Activated naive CD4-positive, alpha-beta T cell treated with anti-CD3 and anti-CD28 coated beads, Interleukin-2, amount 50 U/mL, for 24 hours (primary cell): ENCODE data around the gene RTL1.

ENCODE experiments used
- H3K27ac Mint-ChIP-seq: one replicate; pipeline ENCODE4 v1.8.0; 2021; ENCODE audit warnings: mild to moderate bottlenecking, mixed read lengths
- H3K27me3 Mint-ChIP-seq: one replicate; pipeline ENCODE4 v1.8.0; 2021; ENCODE audit warnings: mixed read lengths
- H3K36me3 Mint-ChIP-seq: one replicate; pipeline ENCODE4 v1.8.0; 2021; ENCODE audit warnings: mixed read lengths
- H3K4me1 Mint-ChIP-seq: one replicate; pipeline ENCODE4 v1.8.0; 2021; ENCODE audit warnings: mixed read lengths
- H3K4me3 Mint-ChIP-seq: one replicate; pipeline ENCODE4 v1.8.0; 2021; ENCODE audit warnings: mild to moderate bottlenecking, mixed read lengths
- H3K9me3 Mint-ChIP-seq: one replicate; pipeline ENCODE4 v1.8.0; 2021; ENCODE audit warnings: mixed read lengths

Gene RTL1

DNA sequence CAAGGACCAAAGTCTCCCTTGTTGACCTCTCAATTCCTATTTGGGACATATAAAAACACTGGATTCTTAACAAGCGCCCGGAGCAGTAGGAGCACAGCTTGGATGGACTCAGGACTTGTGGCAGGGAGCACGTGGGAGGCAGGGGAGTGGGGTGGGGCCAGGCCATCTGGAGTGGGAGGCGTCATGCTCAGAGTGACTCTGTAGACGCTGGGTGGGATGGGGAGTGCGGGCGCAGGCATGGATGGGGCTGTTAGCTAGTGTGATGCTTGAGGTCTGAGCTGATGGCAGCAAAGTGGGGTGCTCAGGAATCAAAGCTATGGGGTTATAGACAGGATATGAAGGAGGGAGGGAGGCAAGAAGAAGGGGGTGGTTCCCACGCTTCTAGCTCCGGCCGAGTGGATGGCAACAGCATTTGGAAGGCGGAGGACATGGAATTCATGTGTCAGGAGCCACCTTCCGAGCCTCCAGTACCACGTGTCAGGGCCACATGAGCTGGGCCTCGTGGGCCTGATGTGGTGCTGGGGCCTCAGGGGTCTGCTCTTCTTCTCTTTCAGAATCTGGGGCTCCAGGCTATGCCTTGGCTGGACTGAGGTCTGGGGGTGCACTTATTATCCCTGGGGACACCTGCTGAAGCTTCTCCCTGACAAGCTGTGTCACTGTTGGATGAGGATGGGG lies 51.4 kb downstream of the RTL1 start:
- Mint-ChIP-seq H3K27ac (no peak overlapping the region), H3K27me3 (no peaks in the 10 kb centered on the region), H3K9me3 (no peaks in the 10 kb centered on the region), H3K36me3 (no peaks in the 10 kb centered on the region), H3K4me3 (no peak overlapping the region), H3K4me1 (no peaks in the 10 kb centered on the region)

DNA sequence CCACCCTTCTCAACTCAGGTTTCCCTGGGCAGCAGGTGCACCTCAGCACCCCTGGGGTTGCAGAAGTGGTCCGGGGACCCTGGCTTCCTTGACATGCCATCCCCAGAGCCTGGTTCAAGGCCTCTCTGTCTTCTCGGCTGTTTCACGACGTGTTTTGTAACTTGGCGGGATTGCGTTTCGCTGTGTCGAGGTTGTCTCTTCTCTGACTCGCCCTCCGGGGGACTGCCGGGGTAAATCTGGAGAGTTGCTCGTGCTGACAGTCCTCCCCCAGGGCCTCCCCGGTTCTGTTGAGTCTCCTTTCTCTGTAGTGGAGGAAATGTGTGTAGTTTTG lies 52.0 kb downstream of the RTL1 start:
- no peaks in the 10 kb centered on the region for H3K36me3 Mint-ChIP-seq
- no peak overlapping the region for H3K4me3 Mint-ChIP-seq
- H3K4me1 Mint-ChIP-seq = no peaks in the 10 kb centered on the region
- no peak overlapping the region for H3K27ac Mint-ChIP-seq
- no peaks in the 10 kb centered on the region for H3K9me3 Mint-ChIP-seq
- H3K27me3 Mint-ChIP-seq = no peaks in the 10 kb centered on the region

DNA sequence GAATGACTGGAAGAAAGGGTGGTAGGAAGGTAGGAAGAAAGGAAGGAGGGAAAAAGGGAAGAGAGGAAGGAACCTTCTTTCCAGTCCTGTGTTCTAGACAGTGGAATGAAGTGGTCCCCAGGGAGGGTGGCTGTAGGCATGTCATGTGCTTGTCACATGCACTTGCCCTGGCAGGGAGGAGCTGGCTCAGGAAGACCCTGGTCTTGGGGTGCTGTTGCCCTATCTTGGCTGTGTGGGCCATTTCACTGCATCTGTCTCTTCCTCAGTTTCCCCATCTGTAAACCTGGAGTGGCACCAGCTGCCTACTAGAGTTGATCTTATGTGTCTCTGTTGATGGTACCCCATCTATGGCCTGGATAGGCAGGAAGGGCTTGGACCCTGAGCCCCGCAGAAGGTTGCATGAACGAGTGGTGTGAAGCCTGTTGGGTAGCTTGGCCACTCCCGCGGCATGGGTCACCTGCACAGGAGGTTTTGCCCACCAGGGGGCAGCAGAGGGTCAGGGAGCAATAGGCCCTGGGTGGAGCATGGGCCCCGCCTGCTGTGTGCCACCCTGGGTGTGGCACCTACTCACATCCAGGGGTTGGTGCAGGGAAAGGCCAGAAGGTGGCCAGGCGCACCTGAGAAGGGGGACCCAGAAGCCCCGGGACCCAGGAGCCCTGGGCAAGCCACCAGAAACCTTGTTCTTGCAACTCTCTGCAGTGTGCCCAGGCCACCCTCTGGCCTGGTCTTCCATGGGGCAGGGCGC lies 52.5 kb downstream of the RTL1 start:
- Mint-ChIP-seq H3K4me3 (no peak overlapping the region), H3K4me1 (no peaks in the 10 kb centered on the region), H3K27me3 (no peaks in the 10 kb centered on the region), H3K36me3 (no peaks in the 10 kb centered on the region), H3K9me3 (no peaks in the 10 kb centered on the region), H3K27ac (no peak overlapping the region)

DNA sequence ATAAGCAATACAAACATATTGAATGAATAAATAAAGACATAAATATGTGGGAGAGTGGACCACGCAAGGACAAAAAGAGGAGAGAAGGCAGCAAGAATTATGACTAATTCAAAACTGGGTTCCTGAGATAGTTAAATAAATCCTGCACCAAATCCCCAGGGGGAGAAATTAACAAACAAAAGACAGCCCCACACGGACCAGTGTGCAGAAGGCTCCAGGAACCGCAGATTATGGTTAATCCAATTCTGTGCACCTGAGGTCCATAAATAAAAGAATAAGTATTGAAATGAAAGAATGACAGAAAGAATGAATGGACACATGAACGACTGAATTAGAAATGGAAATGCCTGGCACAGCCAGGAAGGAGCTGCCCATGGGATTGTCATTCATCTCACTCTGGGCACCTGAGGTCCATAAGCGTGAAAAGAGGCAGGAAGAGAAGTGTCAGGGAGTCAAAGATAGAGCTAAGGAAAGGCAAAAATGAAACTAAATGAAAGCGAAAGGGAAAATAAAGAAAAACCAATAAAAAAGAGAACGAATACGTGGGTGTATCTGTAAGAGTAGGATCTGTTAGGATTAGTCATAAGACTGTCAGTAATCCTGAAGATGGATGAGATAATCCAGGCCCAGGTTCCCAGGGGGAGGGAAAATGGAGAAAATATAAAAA lies 54.3 kb downstream of the RTL1 start:
- no peaks in the 10 kb centered on the region for H3K36me3 Mint-ChIP-seq
- H3K27ac Mint-ChIP-seq = no peak overlapping the region
- no peaks in the 10 kb centered on the region for H3K4me1 Mint-ChIP-seq
- no peaks in the 10 kb centered on the region for H3K27me3 Mint-ChIP-seq
- no peaks in the 10 kb centered on the region for H3K9me3 Mint-ChIP-seq
- no peak overlapping the region for H3K4me3 Mint-ChIP-seq

DNA sequence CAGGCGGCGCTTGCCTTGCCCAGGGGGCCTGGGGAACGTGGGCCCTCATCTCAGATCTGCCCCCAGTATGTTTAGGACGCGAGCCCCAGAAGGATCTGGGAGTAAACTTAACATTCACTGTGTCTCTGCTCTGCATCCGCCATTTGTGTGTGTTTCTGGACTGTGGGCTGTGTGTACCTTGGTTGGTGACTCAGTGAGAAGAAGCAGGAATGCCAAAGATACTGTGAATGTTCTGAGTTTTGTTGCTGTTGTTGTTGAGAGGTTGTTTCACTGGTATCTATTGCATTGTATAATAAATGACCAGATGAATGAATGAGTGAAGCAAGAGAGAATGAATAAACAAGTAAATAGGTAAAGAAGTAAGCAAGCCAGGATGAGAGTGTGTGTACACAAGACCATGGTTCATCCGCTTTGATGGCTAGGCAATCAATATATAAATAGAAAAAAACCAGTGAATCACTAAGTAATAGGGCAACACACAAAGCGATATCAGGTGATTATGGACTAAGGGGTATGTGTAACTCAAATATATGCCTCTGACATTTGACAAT lies 57.1 kb downstream of the RTL1 start:
- Mint-ChIP-seq H3K27me3 (no peaks in the 10 kb centered on the region), H3K4me3 (no peak overlapping the region), H3K27ac (no peak overlapping the region), H3K9me3 (no peaks in the 10 kb centered on the region), H3K4me1 (no peaks in the 10 kb centered on the region), H3K36me3 (no peaks in the 10 kb centered on the region)

DNA sequence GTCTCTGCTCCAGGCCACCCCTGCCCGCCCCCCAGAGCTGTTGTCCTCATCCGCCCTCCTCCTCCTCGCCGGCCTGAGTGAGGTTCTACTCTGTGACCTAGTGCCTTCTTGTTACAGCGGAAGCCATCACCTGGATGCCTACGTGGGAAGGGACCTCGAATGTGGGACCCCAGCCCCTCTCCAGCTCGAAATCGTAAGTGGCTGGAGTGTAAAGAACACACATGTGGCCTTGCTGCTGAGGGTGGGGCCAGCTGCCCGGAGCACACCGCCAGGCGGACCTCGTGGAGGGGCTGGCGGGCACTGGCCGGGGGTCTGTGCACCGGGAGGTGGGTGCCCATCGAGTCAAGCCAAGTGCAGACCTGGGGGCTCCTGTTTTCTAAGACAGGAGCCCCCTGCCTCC lies 58.2 kb downstream of the RTL1 start:
- Mint-ChIP-seq H3K4me1 (no peaks in the 10 kb centered on the region), H3K36me3 (no peaks in the 10 kb centered on the region), H3K27ac (no peak overlapping the region), H3K4me3 (no peak overlapping the region), H3K27me3 (no peaks in the 10 kb centered on the region), H3K9me3 (no peaks in the 10 kb centered on the region)

DNA sequence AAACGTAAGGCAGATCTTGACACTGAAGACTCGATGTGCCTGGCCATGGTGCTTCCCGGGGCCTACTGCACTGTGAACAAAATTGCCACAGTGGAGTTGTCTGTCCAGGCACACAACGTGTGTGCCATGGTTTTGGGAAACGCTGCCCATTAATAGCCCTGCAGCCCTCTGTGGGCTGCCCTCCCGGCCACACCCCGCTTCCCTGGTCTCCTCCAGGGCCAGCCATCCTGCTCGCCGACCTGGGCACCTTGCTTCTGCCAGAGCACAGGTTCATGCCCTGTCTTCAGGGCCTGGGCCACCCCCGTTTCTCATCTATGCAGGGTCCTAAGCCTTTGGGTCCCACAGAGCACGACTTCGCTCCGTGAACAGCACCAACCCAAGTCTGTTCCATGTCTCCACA lies 58.7 kb downstream of the RTL1 start:
- Mint-ChIP-seq H3K4me1 (no peaks in the 10 kb centered on the region), H3K9me3 (no peaks in the 10 kb centered on the region), H3K27ac (no peak overlapping the region), H3K36me3 (no peaks in the 10 kb centered on the region), H3K4me3 (no peak overlapping the region), H3K27me3 (no peaks in the 10 kb centered on the region)

DNA sequence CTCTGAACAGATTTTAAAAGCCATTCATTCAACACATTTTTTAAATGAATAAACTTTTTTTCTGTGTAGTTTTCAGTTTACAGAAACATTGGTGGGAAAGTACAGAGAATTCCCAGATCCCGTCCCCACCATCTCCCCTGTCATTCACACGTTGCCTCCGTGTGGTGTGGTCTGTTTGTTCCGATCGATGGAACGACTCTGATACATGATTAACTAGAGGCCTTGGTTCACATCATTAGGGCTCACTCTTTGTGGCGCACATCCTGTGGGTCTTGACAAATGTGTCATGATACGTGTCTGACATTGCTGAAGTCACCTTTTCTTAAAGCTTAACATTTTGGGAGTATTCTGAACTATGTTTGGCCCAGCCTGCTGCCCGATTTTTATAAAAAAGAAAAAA lies 59.1 kb downstream of the RTL1 start:
- no peak overlapping the region for H3K27ac Mint-ChIP-seq
- H3K9me3 Mint-ChIP-seq = no peaks in the 10 kb centered on the region
- no peaks in the 10 kb centered on the region for H3K27me3 Mint-ChIP-seq
- H3K4me1 Mint-ChIP-seq = no peaks in the 10 kb centered on the region
- H3K36me3 Mint-ChIP-seq = no peaks in the 10 kb centered on the region
- H3K4me3 Mint-ChIP-seq = no peak overlapping the region

DNA sequence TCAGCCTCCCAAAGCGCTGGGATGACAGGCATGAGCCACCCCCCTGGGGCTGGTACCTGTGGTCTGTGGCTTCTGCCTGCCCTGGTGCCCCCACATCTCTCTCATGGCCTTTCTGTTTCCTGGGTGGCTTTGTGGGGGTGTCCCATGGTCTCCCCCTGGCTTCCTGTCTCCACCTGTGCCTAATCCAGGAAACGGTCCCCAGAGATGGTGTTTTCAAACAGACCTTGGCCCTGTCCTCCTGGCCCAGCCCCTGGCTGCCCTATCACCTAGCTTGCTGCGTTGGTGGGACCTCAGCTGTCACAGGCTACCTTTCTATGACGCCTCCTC lies 59.5 kb downstream of the RTL1 start:
- Mint-ChIP-seq H3K9me3 (no peaks in the 10 kb centered on the region), H3K27ac (no peak overlapping the region), H3K4me3 (no peak overlapping the region), H3K4me1 (no peaks in the 10 kb centered on the region), H3K27me3 (no peaks in the 10 kb centered on the region), H3K36me3 (no peaks in the 10 kb centered on the region)

DNA sequence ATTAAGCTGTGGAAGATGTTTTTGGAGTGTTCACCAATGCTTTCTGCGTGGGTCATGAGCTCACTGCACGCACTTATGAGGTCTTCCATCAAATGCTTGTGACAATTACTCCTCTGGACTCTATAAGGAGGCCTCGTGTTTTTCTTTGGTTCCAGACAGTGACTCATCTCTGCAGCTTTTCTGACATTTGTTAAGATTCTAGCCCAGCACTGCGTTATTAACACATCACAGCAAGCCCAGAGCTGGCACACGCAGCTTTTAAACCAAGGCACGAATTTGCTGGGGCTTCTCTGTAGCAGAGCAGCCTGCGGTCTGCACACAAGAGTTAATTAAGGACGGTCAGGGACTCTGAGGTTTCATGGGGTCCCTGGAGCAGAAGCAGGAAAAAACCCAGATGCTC lies 60.7 kb downstream of the RTL1 start:
- Mint-ChIP-seq H3K27ac (no peak overlapping the region), H3K4me3 (no peak overlapping the region), H3K27me3 (no peaks in the 10 kb centered on the region), H3K4me1 (no peaks in the 10 kb centered on the region), H3K36me3 (no peaks in the 10 kb centered on the region), H3K9me3 (no peaks in the 10 kb centered on the region)

DNA sequence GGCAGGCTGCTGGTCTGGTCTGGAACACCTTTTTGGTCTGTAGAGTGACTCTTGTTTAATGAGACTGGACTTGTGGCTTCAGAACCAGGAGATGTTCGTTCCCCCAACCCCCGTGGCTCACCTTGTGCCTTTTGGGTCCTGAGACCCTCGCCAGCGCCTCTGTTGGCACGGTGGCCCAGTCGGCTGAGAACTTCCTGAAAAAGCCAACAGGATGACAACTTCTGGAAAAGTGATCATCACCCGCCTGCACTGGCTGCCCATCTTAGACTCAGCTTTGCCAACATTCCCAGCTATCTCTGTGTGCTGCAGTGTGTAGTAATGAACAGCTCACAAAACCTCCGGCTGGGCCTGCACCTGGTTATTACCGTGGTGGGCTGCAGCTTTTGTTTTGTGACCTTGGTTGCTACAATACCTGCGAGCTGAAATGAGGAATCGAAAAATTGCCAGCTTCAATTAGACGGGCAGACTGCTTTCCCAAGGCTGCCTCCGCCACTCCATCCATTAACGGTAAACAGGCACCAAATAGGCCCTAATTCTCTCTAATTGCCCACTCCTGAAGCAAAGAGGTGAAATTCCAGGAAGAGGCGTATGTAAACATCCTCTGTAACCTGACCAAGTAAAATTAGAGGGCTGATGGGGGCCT lies 61.6 kb downstream of the RTL1 start:
- H3K9me3 Mint-ChIP-seq = no peaks in the 10 kb centered on the region
- no peak overlapping the region for H3K4me3 Mint-ChIP-seq
- H3K27me3 Mint-ChIP-seq = no peaks in the 10 kb centered on the region

DNA sequence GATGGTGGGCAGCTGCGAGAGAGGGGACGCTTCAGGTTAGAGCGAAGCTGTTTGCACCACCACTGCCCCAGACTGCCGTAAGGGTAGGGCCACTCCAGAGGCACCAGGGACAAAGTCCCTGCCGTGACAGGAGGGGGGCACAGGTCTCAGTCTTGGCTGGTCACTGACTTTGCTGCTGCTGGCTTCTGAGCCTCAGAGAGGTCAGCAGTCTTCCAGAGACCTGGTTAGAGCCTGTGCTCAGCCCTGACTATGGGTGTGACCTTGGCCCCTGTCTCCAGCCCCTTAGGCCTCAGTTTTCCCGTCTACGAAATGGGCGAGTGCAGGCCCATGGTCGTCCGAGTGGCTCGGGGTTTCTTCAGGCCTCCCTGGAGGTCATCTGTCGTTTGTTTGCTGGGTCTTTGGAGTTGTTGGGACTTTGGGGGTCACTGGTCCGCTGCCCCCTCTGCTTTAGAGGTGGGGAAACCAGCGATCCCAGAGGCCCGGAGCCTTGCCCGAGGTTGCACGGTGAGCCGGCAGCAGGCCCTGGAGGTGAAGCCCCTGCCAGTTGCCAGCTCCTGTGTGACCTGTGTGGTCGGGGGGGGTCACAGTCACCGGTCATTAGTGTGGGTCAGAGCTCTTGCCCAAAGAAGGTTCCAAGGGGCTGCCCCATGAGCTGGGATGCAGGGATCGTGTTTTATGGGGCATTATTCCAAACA lies 62.3 kb downstream of the RTL1 start:
- Mint-ChIP-seq H3K4me1 (no peaks in the 10 kb centered on the region), H3K4me3 (no peak overlapping the region), H3K36me3 (no peaks in the 10 kb centered on the region)

More for the DNA sequence above, 61.6 kb downstream of the RTL1 start:
- no peaks in the 10 kb centered on the region for H3K36me3 Mint-ChIP-seq
- no peak overlapping the region for H3K27ac Mint-ChIP-seq
- no peaks in the 10 kb centered on the region for H3K4me1 Mint-ChIP-seq

DNA sequence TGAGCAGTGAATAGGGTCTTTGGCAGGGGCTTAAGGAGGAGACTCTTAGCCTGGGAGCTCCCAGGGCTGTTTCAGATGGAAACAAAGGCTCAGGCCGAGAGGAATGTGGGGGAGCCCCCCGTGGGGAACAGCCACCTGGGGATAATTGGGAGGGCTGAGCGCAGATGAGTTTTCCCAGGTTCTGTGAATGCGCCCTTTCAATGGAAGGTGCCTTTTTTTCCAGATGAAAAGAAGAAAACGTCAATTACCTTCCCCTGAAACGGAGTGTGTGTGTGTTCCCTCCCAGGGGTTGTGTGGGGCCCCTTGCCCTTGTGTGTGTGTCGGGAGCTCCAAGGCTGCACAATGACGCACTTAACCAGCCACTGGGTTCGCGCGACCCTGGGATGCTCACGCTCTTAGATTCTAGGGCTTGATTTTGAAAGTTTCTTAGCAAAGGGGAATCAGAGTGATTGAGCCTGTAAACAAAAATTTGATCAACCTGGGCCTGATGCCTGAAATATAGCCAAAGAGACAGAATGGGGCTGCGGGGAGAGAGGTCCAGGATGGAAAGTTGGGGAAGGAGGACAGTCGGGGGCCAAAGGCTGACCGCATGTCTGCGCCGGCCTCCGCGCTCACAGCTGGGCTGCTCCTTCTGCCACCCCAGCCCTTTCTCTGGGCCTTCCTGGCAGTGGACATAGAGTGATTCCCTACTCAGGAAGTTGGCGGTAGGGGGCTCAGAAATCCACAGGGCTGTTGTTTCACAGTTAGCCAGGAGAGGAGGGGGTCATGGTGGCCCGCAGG lies 63.0 kb downstream of the RTL1 start:
- Mint-ChIP-seq H3K27me3 (no peaks in the 10 kb centered on the region), H3K36me3 (no peaks in the 10 kb centered on the region), H3K4me3 (no peak overlapping the region), H3K27ac (no peak overlapping the region), H3K4me1 (no peaks in the 10 kb centered on the region), H3K9me3 (no peaks in the 10 kb centered on the region)

More for the DNA sequence above, 62.3 kb downstream of the RTL1 start:
- Mint-ChIP-seq H3K27me3 (no peaks in the 10 kb centered on the region), H3K9me3 (no peaks in the 10 kb centered on the region), H3K27ac (no peak overlapping the region)

DNA sequence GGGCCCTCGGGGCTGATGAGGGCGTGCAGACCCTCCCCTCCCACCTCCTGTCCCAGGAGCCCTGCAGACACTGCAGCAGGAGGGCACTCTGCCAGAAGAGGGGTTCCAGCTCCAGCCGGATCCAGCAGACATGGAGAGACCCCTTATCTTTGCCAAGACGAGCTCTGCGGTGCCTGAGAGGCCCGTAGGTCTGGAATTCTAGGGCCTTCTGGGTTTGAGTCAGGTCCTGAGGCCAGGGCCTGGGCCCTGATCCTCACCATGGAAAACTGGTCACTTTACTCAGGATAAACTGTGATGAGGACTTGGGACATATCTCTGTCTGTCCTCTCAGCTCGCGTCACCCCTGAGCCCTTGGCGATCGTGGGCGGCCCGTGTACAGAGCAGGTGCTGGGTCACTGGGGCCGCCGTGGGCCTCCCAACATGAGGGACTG lies 63.8 kb downstream of the RTL1 start:
- Mint-ChIP-seq H3K27ac (no peak overlapping the region), H3K36me3 (no peaks in the 10 kb centered on the region), H3K4me3 (no peak overlapping the region), H3K27me3 (no peaks in the 10 kb centered on the region), H3K4me1 (no peaks in the 10 kb centered on the region), H3K9me3 (no peaks in the 10 kb centered on the region)

DNA sequence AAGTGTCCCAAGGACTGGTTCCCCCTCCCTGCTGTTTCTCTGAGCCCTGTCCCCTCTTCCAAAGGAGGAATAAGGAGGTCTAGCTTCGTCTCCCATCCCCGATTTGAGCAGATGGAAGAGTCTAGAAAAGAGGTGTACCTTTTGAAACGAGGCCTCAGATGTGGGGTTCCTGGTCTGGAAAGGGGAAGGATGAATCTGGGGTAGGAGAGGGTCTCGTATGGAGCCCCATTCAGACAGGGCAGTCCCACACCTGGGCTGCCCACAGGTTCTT lies 64.3 kb downstream of the RTL1 start:
- no peaks in the 10 kb centered on the region for H3K4me1 Mint-ChIP-seq
- H3K4me3 Mint-ChIP-seq = no peak overlapping the region
- no peaks in the 10 kb centered on the region for H3K36me3 Mint-ChIP-seq
- no peaks in the 10 kb centered on the region for H3K27me3 Mint-ChIP-seq
- no peak overlapping the region for H3K27ac Mint-ChIP-seq
- no peaks in the 10 kb centered on the region for H3K9me3 Mint-ChIP-seq
